NT2/D1 (cell line): Measurements from ENCODE around the gene HEATR5A.

ENCODE experiments used
- DNase-seq: peaks from one replicate; pipeline ENCODE4 v3.0.0-alpha.2; 2011; ENCODE audit warnings: low read depth, low spot score
- H3K27me3 ChIP-seq: 2 replicates; pipeline ENCODE4 v1.6.0; 2011; ENCODE audit warnings: mild to moderate bottlenecking; ENCODE audit not compliant: insufficient read length, insufficient read depth
- H3K36me3 ChIP-seq: 2 replicates; pipeline ENCODE4 v1.6.1; 2011; ENCODE audit warnings: mild to moderate bottlenecking, low read length, mixed read lengths; ENCODE audit not compliant: insufficient read depth, insufficient read length
- H3K4me1 ChIP-seq: 2 replicates; pipeline ENCODE4 v1.5.1; 2011; ENCODE audit not compliant: insufficient read depth, insufficient read length
- H3K4me3 ChIP-seq: 2 replicates; pipeline ENCODE4 v1.5.1; 2011; ENCODE audit warnings: low read depth; ENCODE audit not compliant: insufficient read length
- H3K9ac ChIP-seq: 2 replicates; pipeline ENCODE4 v1.6.0; 2011; ENCODE audit warnings: low read depth; ENCODE audit not compliant: insufficient read length
- H3K9me3 ChIP-seq: 2 replicates; pipeline ENCODE4 v1.5.1; 2011; ENCODE audit warnings: mild to moderate bottlenecking, low read length; ENCODE audit not compliant: insufficient read depth
- SUZ12 ChIP-seq: IDR thresholded peaks from 2 replicates; pipeline ENCODE4 v1.6.1; 2011; ENCODE audit not compliant: insufficient read length, insufficient read depth; ENCODE audit errors: extremely low read depth
- YY1 ChIP-seq: IDR thresholded peaks from 2 replicates; pipeline ENCODE4 v1.6.1; 2011; ENCODE audit not compliant: insufficient read length, insufficient read depth
- ZNF274 ChIP-seq: IDR thresholded peaks from 2 replicates; pipeline ENCODE4 v1.6.1; 2011; ENCODE audit warnings: mild to moderate bottlenecking, low read depth, low read length

HEATR5A gene

GRCh38 chr14:31360919-31361662 is 59.3 kb downstream of the HEATR5A start:
- TF ChIP-seq ZNF274, result no peak
- no peak for TF ChIP-seq YY1
- TF ChIP-seq SUZ12, result no peak
- Histone ChIP-seq H3K36me3 (peaks cover 19% of the 10 kb centered on the region), H3K9me3 (no peaks in the 10 kb centered on the region), H3K9ac (no peak overlapping the region), H3K4me3 (no peak overlapping the region), H3K27me3 (no peaks in the 10 kb centered on the region), H3K4me1 (no peaks in the 10 kb centered on the region)
- DNase-seq, result no peak

- H3K4me3 ChIP-seq, result no peak overlapping the region
- no peaks in the 10 kb centered on the region for H3K27me3 ChIP-seq
- H3K9me3 ChIP-seq, result no peaks in the 10 kb centered on the region
- TF ChIP-seq ZNF274, result no peak
- TF ChIP-seq SUZ12, result no peak
- TF ChIP-seq YY1, result no peak
- no peak overlapping the region for H3K9ac ChIP-seq
- DNase-seq, result no peak
- peaks cover 19% of the 10 kb centered on the region for H3K36me3 ChIP-seq
- H3K4me1 ChIP-seq, result no peaks in the 10 kb centered on the region
Observed at GRCh38 chr14:31357279-31357678, 63.1 kb downstream of the HEATR5A start.

- Histone ChIP-seq H3K9me3 (no peaks in the 10 kb centered on the region), H3K36me3 (peaks cover 26% of the 10 kb centered on the region), H3K9ac (no peak overlapping the region), H3K4me1 (no peaks in the 10 kb centered on the region), H3K4me3 (no peak overlapping the region), H3K27me3 (no peaks in the 10 kb centered on the region)
- no peak for DNase-seq
- TF ChIP-seq YY1 (no peak), SUZ12 (no peak), ZNF274 (no peak)
Observed at GRCh38 chr14:31346097-31346496, 74.3 kb downstream of the HEATR5A start.

- Histone ChIP-seq H3K4me1 (no peaks in the 10 kb centered on the region), H3K9me3 (no peaks in the 10 kb centered on the region), H3K9ac (no peak overlapping the region), H3K36me3 (peaks cover 16% of the 10 kb centered on the region), H3K27me3 (no peaks in the 10 kb centered on the region), H3K4me3 (no peak overlapping the region)
- no peak for TF ChIP-seq ZNF274
- no peak for TF ChIP-seq YY1
- no peak for TF ChIP-seq SUZ12
- DNase-seq, result no peak
Observed at GRCh38 chr14:31341280-31341679, 79.1 kb downstream of the HEATR5A start.

GRCh38 chr14:31340297-31341063 is 79.9 kb downstream of the HEATR5A start:
- Histone ChIP-seq H3K9ac (no peak overlapping the region), H3K4me1 (no peaks in the 10 kb centered on the region), H3K27me3 (no peaks in the 10 kb centered on the region), H3K9me3 (no peaks in the 10 kb centered on the region), H3K36me3 (peaks cover 16% of the 10 kb centered on the region), H3K4me3 (no peak overlapping the region)
- DNase-seq, result no peak
- TF ChIP-seq ZNF274 (no peak), YY1 (no peak), SUZ12 (no peak)

GRCh38 chr14:31339743-31340142 is 80.6 kb downstream of the HEATR5A start:
- Histone ChIP-seq H3K27me3 (no peaks in the 10 kb centered on the region), H3K9me3 (no peaks in the 10 kb centered on the region), H3K9ac (no peak overlapping the region), H3K4me3 (no peak overlapping the region), H3K4me1 (no peaks in the 10 kb centered on the region), H3K36me3 (peaks cover 14% of the 10 kb centered on the region)
- DNase-seq, result no peak
- TF ChIP-seq SUZ12 (no peak), ZNF274 (no peak), YY1 (no peak)

GRCh38 chr14:31337331-31337730 is 83.0 kb downstream of the HEATR5A start:
- no peak for DNase-seq
- Histone ChIP-seq H3K9ac (no peak overlapping the region), H3K9me3 (no peaks in the 10 kb centered on the region), H3K4me1 (no peaks in the 10 kb centered on the region), H3K36me3 (peaks cover 7% of the 10 kb centered on the region), H3K4me3 (no peak overlapping the region), H3K27me3 (no peaks in the 10 kb centered on the region)
- no peak for TF ChIP-seq ZNF274
- no peak for TF ChIP-seq YY1
- TF ChIP-seq SUZ12, result no peak
